A673 (cell line): ENCODE data around the gene GULP1. TPM values are rescaled to one million over a fixed set of nuclear protein-coding genes. Genes with fewer than 3 reads are reported as not detected.

Experiments used
- BruUV-seq: library from RNA; stranded (reverse); fragments of 400-500 nt; replicated peaks from 2 replicates; lab custom pipeline; 2021; lab: Mats Ljungman, UMichigan
- CTCF ChIA-PET: fragments of 300-600 bp; sonication (Branson Sonifier 250); formaldehyde crosslinking; loops from one replicate; lab custom pipeline; 2022; ENCODE audit warnings: antibody characterized with exemption; lab: Charles Lee
- POLR2A ChIA-PET: fragments of 300-600 bp; sonication (Branson Sonifier 250); formaldehyde crosslinking; loops from one replicate; lab custom pipeline; 2022; ENCODE audit warnings: antibody characterized with exemption; ENCODE audit not compliant: low non-redundant PET; lab: Charles Lee
- DNase-seq: peaks from one replicate; pipeline ENCODE4 v3.0.0-alpha.2; 2015; ENCODE audit warnings: low spot score
- H3K27ac ChIP-seq: fragments of 200-600 bp; sonication (generic); 2 replicates; pipeline ENCODE4 v1.5.1; 2016; ENCODE audit warnings: mixed run types, low read depth, mild to moderate bottlenecking, mixed read lengths, antibody characterized with exemption, low read length; ENCODE audit not compliant: poor library complexity, severe bottlenecking
- H3K27me3 ChIP-seq: fragments of 200-600 bp; sonication (generic); replicated peaks from 2 replicates; pipeline ENCODE4 v1.6.1; 2017; ENCODE audit warnings: mixed run types, low read depth, mild to moderate bottlenecking, mixed read lengths, antibody characterized with exemption, low read length; ENCODE audit not compliant: insufficient read depth, poor library complexity
- H3K36me3 ChIP-seq: fragments of 200-600 bp; sonication (generic); 2 replicates; pipeline ENCODE4 v1.6.1; 2016; ENCODE audit warnings: mixed run types, mild to moderate bottlenecking, mixed read lengths, antibody characterized with exemption, low read length; ENCODE audit not compliant: insufficient read depth, poor library complexity, severe bottlenecking
- H3K4me1 ChIP-seq: fragments of 200-600 bp; sonication (generic); 2 replicates; pipeline ENCODE4 v1.6.1; 2017; ENCODE audit warnings: mixed run types, mild to moderate bottlenecking, mixed read lengths, antibody characterized with exemption, low read length; ENCODE audit not compliant: insufficient read depth, poor library complexity, severe bottlenecking
- H3K4me3 ChIP-seq: fragments of 200-600 bp; sonication (generic); 2 replicates; pipeline ENCODE4 v1.5.1; 2016; ENCODE audit warnings: low read depth, mixed run types, mild to moderate bottlenecking, mixed read lengths, low read length; ENCODE audit not compliant: poor library complexity, severe bottlenecking
- H3K9me3 ChIP-seq: fragments of 200-600 bp; sonication (generic); 2 replicates; pipeline ENCODE4 v1.6.1; 2016; ENCODE audit warnings: mixed run types, low read depth, mild to moderate bottlenecking, mixed read lengths, antibody characterized with exemption, low read length; ENCODE audit not compliant: poor library complexity, severe bottlenecking
- EZH2 ChIP-seq: fragments of 200-600 bp; sonication (generic); IDR thresholded peaks from 2 replicates; pipeline ENCODE4 v1.6.1; 2017; ENCODE audit warnings: borderline replicate concordance, low read depth, mild to moderate bottlenecking, mixed read lengths, antibody characterized with exemption, low read length; ENCODE audit not compliant: poor library complexity, severe bottlenecking
- intact Hi-C: fragments of 100-400 bp; cut with micrococcal nuclease; formaldehyde crosslinking; loops from one replicate; pipeline ENCODE4 v1.10.0; 2022; ENCODE audit not compliant: unreplicated experiment
- total RNA-seq: library from RNA; stranded (reverse); gene quantifications from 2 replicates; pipeline ENCODE4 v1.2.3, GENCODE V29; 2021
- TF ChIP-seq, protein P1 (sequence below): fragments of 300-800, 200-600 bp; sonication (generic); conservative IDR thresholded peaks from 2 replicates; pipeline ENCODE4 v1.5.1; 2017; ENCODE audit warnings: low read depth, mild to moderate bottlenecking, antibody characterized with exemption, low read length, moderate library complexity, mixed read lengths

GULP1 gene
- total RNA-seq, 1 experiment from 2014 or later: 7.2 TPM

GRCh38 chr2:188333751-188334524 lies 42.3 kb downstream of the GULP1 start:
- no TSS peak for BruUV-seq
- Histone ChIP-seq H3K4me3 (no peak overlapping the region), H3K36me3 (no peaks in the 10 kb centered on the region), H3K9me3 (no peaks in the 10 kb centered on the region), H3K27me3 (no peaks in the 10 kb centered on the region), H3K4me1 (no peaks in the 10 kb centered on the region), H3K27ac (no peak overlapping the region)
- DNase-seq: no peak
- intact Hi-C loops: no loop called here
- TF ChIP-seq, protein P1, sequence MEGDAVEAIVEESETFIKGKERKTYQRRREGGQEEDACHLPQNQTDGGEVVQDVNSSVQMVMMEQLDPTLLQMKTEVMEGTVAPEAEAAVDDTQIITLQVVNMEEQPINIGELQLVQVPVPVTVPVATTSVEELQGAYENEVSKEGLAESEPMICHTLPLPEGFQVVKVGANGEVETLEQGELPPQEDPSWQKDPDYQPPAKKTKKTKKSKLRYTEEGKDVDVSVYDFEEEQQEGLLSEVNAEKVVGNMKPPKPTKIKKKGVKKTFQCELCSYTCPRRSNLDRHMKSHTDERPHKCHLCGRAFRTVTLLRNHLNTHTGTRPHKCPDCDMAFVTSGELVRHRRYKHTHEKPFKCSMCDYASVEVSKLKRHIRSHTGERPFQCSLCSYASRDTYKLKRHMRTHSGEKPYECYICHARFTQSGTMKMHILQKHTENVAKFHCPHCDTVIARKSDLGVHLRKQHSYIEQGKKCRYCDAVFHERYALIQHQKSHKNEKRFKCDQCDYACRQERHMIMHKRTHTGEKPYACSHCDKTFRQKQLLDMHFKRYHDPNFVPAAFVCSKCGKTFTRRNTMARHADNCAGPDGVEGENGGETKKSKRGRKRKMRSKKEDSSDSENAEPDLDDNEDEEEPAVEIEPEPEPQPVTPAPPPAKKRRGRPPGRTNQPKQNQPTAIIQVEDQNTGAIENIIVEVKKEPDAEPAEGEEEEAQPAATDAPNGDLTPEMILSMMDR: no peak
- TF ChIP-seq EZH2: no peak
- ChIA-PET CTCF (no interaction called here), POLR2A (no interaction called here)

DNA sequence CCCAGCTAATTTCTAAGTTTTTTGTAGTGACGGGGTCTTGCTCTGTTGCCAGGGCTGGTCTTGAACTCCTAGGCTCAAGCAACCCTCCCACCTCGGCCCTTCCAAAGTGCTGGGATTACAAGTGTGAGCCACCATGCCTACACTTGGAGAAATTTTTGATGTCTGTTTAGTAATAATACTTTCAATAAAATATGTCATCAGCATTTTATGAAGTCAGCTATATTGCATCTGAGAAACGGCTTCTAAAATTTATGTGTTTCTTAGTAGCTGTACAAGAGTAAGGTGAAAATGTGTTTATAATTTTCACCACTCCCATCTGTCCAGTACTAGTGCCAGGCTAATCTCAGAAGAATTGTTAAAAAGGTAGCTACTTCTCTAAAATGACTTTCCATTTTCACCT lies 46.8 kb downstream of the GULP1 start:
- H3K4me1 ChIP-seq: no peaks in the 10 kb centered on the region
- no TSS peak for BruUV-seq
- H3K36me3 ChIP-seq: no peaks in the 10 kb centered on the region
- no peaks in the 10 kb centered on the region for H3K27me3 ChIP-seq
- no peak for DNase-seq
- H3K4me3 ChIP-seq: no peak overlapping the region
- ChIA-PET CTCF (no interaction called here), POLR2A (no interaction called here)
- no peak for TF ChIP-seq EZH2
- TF ChIP-seq, protein P1: no peak
- no peak overlapping the region for H3K27ac ChIP-seq
- intact Hi-C loops: no loop called here
- H3K9me3 ChIP-seq: no peaks in the 10 kb centered on the region

GRCh38 chr2:188340257-188340656 lies 48.6 kb downstream of the GULP1 start:
- Histone ChIP-seq H3K4me1 (peaks cover 5% of the 10 kb centered on the region), H3K9me3 (no peaks in the 10 kb centered on the region), H3K36me3 (no peaks in the 10 kb centered on the region), H3K27ac (no peak overlapping the region), H3K4me3 (no peak overlapping the region), H3K27me3 (no peaks in the 10 kb centered on the region)
- POLR2A ChIA-PET: no interaction called here
- intact Hi-C loops: no loop called here
- TF ChIP-seq, protein P1: no peak
- TF ChIP-seq EZH2: no peak
- BruUV-seq: no TSS peak
- CTCF ChIA-PET: no interaction called here
- DNase-seq: no peak
